Measurements from ENCODE around the gene MIR17HG. TPM values are rescaled to one million over a fixed set of nuclear protein-coding genes. Genes with fewer than 3 reads are reported as not detected.
A peak's percentile ranks its signal among the peaks of the same experiment; 100 is the strongest.

MIR17HG gene
- total RNA-seq, 2 experiments from 2014 or later, result 10.1 to 11.9 TPM

DNA sequence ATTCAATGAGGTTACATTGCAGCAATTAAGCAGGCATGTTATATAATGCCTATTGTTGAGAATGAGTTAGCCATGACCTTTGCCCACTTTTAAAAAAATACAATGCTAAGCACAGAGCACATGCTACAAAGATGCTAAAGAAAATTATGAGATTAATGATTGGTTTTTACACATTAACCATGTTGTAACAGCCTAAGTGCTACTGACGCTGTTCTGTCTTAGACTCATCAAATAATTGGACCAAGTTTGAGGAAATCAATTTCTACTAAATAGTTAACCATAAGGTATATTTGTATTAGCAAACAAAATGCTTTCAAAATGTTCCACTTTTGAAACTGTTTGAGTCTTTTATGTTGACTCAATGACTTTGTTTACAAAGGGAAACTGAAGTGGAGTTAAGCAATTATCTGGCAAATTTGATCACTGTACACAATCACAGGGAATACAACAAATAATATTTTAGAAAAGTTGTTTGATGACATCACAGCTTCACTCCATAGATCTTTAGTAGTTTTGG is 14.3 kb downstream of the MIR17HG start:
- H3K4me3 Mint-ChIP-seq, result no peak overlapping the region
- peaks cover 12% of the 10 kb centered on the region for H3K36me3 Mint-ChIP-seq
- H3K27me3 Mint-ChIP-seq, result no peaks in the 10 kb centered on the region
- DNase-seq (no peak), ATAC-seq (ENCODE audit: low read depth) (no peak)
- no peaks in the 10 kb centered on the region for H3K9me3 Mint-ChIP-seq
- H3K4me1 Mint-ChIP-seq, result peaks cover 6% of the 10 kb centered on the region
- H3K27ac Mint-ChIP-seq, result no peak overlapping the region
- POLR2A ChIA-PET, result no interaction called here

GRCh38 chr13:91362908-91363307 is 15.4 kb downstream of the MIR17HG start:
- Mint-ChIP-seq H3K27ac (no peak overlapping the region), H3K27me3 (no peaks in the 10 kb centered on the region), H3K4me3 (no peak overlapping the region), H3K4me1 (peaks cover 5% of the 10 kb centered on the region), H3K36me3 (peaks cover 9% of the 10 kb centered on the region), H3K9me3 (no peaks in the 10 kb centered on the region)
- DNase-seq, result no peak
- ATAC-seq (ENCODE audit: low read depth), result no peak
- POLR2A ChIA-PET, result no interaction called here

DNA sequence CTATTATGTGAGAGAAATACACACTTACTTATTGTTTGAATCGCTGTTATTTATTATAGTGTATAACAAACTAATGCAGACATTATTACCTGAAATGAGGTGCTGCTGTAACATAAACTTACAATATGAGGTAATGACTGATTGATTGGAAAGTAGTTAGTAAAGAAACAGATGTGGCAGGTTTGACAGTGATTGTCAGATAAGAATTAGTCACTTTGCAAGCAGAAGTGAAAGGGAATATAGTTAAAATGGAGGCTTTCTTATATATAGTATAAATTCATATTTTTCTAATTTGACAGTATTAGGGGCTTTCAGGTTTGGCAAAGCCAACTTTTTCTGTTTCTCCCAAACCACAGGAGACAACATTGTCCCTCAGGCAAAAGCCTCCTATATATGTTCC is 20.6 kb downstream of the MIR17HG start:
- H3K9me3 Mint-ChIP-seq, result no peaks in the 10 kb centered on the region
- POLR2A ChIA-PET, result no interaction called here
- no peak overlapping the region for H3K4me3 Mint-ChIP-seq
- H3K27ac Mint-ChIP-seq, result no peak overlapping the region
- ATAC-seq (ENCODE audit: low read depth) (no peak), DNase-seq (no peak)
- H3K27me3 Mint-ChIP-seq, result peaks cover 2% of the 10 kb centered on the region
- H3K4me1 Mint-ChIP-seq, result peaks cover 6% of the 10 kb centered on the region
- H3K36me3 Mint-ChIP-seq, result peaks cover 5% of the 10 kb centered on the region

- DNase-seq, result no peak
- ATAC-seq (ENCODE audit: low read depth), result no peak
- Mint-ChIP-seq H3K4me3 (no peak overlapping the region), H3K9me3 (no peaks in the 10 kb centered on the region), H3K4me1 (peaks cover 6% of the 10 kb centered on the region), H3K36me3 (peaks cover 5% of the 10 kb centered on the region), H3K27me3 (peaks cover 2% of the 10 kb centered on the region), H3K27ac (no peak overlapping the region)
- POLR2A ChIA-PET, result no interaction called here
Measured at GRCh38 chr13:91368676-91369440, 21.4 kb downstream of the MIR17HG start.

DNA sequence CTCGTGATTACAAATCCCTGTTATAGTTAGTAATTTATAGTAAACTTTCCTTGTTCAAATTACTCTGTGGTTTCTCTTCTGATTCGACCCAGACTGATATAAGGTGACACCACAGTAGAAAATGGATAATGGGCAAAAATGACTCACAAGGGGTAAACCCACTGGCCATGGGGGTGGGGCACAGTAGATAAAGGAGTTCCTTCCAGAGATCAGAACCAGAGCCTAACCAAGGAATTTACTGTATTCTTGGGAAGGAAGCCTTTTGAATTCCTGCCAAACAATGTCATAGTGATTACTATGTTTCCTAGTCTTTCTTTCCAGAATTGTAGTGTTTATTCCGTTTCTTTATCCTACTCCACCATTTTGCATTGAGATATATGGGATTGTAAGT is 21.9 kb downstream of the MIR17HG start:
- no peak for DNase-seq
- POLR2A ChIA-PET, result no interaction called here
- peaks cover 5% of the 10 kb centered on the region for H3K36me3 Mint-ChIP-seq
- H3K4me1 Mint-ChIP-seq, result peaks cover 6% of the 10 kb centered on the region
- no peak overlapping the region for H3K27ac Mint-ChIP-seq
- no peaks in the 10 kb centered on the region for H3K9me3 Mint-ChIP-seq
- peaks cover 6% of the 10 kb centered on the region for H3K27me3 Mint-ChIP-seq
- ATAC-seq (ENCODE audit: low read depth), result no peak
- H3K4me3 Mint-ChIP-seq, result no peak overlapping the region

- DNase-seq (no peak), ATAC-seq (ENCODE audit: low read depth) (no peak)
- peaks cover 12% of the 10 kb centered on the region for H3K4me1 Mint-ChIP-seq
- no peak overlapping the region for H3K27ac Mint-ChIP-seq
- peaks cover 6% of the 10 kb centered on the region for H3K27me3 Mint-ChIP-seq
- POLR2A ChIA-PET, result no interaction called here
- H3K9me3 Mint-ChIP-seq, result no peaks in the 10 kb centered on the region
- H3K4me3 Mint-ChIP-seq, result no peak overlapping the region
- peaks cover 3% of the 10 kb centered on the region for H3K36me3 Mint-ChIP-seq
Measured at GRCh38 chr13:91370501-91370900, 23.0 kb downstream of the MIR17HG start.

DNA sequence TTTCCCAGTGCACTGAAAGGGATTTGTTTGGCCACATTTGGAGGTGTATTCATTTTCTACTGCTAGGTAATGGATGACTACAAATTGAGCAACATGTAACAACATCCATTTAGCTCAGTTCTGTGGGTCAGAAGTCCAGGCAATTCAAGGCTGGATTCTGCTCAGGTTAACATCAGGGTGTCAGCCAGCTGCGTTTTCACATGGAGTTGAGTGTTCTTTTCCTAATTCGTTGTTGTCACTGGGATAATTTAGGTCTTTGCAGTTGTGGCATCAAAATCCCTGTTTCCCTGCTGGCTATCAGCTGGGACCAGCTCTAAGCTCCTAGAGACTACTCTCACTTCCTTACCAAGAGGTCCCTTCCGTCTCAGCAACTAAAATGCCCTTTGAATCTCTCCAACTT is 25.4 kb downstream of the MIR17HG start:
- no peak overlapping the region for H3K27ac Mint-ChIP-seq
- H3K4me3 Mint-ChIP-seq, result no peak overlapping the region
- peaks cover 9% of the 10 kb centered on the region for H3K27me3 Mint-ChIP-seq
- DNase-seq, result no peak
- H3K36me3 Mint-ChIP-seq, result no peaks in the 10 kb centered on the region
- ATAC-seq (ENCODE audit: low read depth), result no peak
- H3K4me1 Mint-ChIP-seq, result peaks cover 10% of the 10 kb centered on the region
- POLR2A ChIA-PET, result no interaction called here
- H3K9me3 Mint-ChIP-seq, result no peaks in the 10 kb centered on the region

DNA sequence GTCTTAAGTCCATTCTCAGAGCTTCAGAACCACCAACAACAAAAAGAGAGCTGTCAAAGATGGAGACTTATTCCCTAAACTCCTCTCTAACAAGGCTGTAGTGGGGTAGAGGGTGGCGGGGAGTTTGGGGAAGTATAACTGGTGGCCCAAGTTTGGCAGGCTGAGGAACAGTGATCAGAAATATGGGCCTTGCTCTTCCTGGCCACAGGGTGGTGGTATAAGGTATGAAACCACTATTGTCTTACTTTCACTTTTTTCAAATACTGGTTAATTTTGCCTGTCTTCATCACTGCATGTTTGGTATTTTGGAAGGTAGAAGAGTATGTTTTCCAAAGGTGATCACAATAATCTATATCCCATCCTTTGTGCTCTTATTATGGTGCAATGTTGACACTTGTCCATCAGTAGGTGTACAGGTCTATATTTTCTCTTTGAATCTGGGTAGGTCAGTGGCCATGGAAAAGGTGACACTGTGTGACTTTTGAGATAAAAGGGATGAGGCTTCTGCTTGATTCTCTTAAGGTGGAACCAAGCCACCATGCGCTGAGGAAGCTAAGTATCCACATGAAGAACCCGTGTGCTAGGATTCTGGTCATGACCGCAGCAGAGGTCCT is 27.7 kb downstream of the MIR17HG start:
- Mint-ChIP-seq H3K27me3 (peaks cover 16% of the 10 kb centered on the region), H3K9me3 (no peaks in the 10 kb centered on the region), H3K4me3 (peak overlapping the region; percentile 28), H3K27ac (no peak overlapping the region), H3K4me1 (peaks cover 6% of the 10 kb centered on the region), H3K36me3 (no peaks in the 10 kb centered on the region)
- peak; percentile 76 for ATAC-seq (ENCODE audit: low read depth)
- POLR2A ChIA-PET, result no interaction called here
- no peak for DNase-seq

DNA sequence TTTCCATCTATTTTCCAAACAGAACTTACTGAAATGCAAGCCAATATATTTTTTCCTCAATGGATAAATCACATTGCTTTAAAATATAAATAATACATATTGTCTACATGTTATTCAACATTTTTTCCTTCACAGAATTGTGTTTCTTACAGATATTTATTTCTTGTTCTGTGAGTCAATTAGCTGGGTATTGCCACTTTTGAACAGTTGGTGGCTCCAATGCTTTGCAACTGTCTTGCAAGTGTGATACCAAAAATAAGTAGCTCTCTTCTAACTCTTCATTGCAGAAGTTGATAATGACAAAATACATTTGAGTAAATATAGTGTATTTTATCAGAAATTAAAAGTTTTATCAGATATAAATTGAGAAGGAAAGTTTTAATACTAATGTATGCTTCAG is 33.9 kb downstream of the MIR17HG start:
- Mint-ChIP-seq H3K27me3 (peaks cover 22% of the 10 kb centered on the region), H3K4me3 (no peak overlapping the region), H3K4me1 (no peaks in the 10 kb centered on the region), H3K27ac (no peak overlapping the region), H3K36me3 (no peaks in the 10 kb centered on the region), H3K9me3 (no peaks in the 10 kb centered on the region)
- POLR2A ChIA-PET, result no interaction called here
- ATAC-seq (ENCODE audit: low read depth) (no peak), DNase-seq (no peak)

DNA sequence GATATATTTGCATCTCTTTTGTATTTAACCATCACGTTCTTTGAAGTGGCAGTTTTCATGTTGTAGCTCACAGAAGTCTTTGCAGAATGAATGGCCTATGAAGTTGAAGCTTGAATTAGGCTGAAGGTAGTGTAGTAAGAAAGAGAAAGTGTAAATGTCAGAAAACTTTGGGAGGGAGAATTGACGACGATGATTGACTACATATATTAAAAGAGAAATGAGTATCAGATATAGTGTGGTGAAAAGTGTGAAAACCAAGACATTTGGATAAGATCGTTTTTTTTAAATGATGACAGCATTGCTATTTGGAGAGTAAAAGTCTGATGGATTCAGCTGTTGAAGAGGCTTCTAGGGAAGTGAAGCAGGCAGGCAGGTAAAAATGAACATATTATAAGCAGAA is 36.3 kb downstream of the MIR17HG start:
- POLR2A ChIA-PET, result no interaction called here
- Mint-ChIP-seq H3K27ac (no peak overlapping the region), H3K4me1 (no peaks in the 10 kb centered on the region), H3K4me3 (no peak overlapping the region), H3K27me3 (peaks cover 35% of the 10 kb centered on the region), H3K9me3 (no peaks in the 10 kb centered on the region), H3K36me3 (no peaks in the 10 kb centered on the region)
- ATAC-seq (ENCODE audit: low read depth) (no peak), DNase-seq (no peak)

DNA sequence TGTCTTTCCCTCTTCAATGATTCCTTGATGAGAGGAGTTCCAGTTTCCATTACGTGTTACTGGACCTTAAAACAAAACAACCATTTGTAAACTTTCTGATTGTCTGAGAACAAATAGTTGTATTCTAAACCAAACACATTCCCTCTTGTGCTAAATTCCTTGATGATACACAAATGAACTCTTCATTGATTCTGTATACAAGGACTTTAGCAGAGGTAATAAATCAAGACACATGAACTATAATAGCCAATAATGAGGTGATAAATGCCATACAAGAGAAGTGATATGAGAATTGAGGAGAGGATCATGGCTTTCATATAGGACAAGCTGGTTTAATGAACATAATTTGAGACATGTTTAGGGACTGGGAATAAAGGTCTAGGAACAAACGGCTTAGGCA is 37.4 kb downstream of the MIR17HG start:
- H3K27me3 Mint-ChIP-seq, result peaks cover 37% of the 10 kb centered on the region
- no peak for ATAC-seq (ENCODE audit: low read depth)
- H3K36me3 Mint-ChIP-seq, result no peaks in the 10 kb centered on the region
- no peaks in the 10 kb centered on the region for H3K4me1 Mint-ChIP-seq
- POLR2A ChIA-PET, result no interaction called here
- H3K27ac Mint-ChIP-seq, result no peak overlapping the region
- H3K9me3 Mint-ChIP-seq, result no peaks in the 10 kb centered on the region
- H3K4me3 Mint-ChIP-seq, result no peak overlapping the region
- no peak for DNase-seq

DNA sequence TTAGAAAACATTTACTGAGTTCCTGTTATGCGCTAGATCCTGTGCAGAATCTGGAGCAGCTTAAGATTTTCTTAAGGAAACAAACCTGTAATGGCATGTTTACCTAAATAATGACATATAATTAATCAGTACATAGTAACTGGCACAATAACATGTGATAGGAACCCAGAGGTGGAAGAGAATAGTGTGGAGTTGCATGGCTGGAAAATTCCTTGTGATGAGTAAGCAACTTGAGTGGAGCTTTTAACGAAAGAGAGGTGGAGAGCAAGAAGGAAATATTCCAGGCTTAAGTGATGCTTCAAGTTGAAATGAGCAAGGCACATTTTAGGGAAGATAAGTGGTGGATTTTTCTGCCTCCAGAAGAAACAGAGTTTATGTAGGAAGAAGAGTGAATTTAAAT is 41.7 kb downstream of the MIR17HG start:
- Mint-ChIP-seq H3K36me3 (no peaks in the 10 kb centered on the region), H3K27me3 (peaks cover 34% of the 10 kb centered on the region), H3K4me1 (no peaks in the 10 kb centered on the region), H3K9me3 (no peaks in the 10 kb centered on the region), H3K4me3 (no peak overlapping the region), H3K27ac (no peak overlapping the region)
- no peak for ATAC-seq (ENCODE audit: low read depth)
- POLR2A ChIA-PET, result no interaction called here
- DNase-seq, result no peak

DNA sequence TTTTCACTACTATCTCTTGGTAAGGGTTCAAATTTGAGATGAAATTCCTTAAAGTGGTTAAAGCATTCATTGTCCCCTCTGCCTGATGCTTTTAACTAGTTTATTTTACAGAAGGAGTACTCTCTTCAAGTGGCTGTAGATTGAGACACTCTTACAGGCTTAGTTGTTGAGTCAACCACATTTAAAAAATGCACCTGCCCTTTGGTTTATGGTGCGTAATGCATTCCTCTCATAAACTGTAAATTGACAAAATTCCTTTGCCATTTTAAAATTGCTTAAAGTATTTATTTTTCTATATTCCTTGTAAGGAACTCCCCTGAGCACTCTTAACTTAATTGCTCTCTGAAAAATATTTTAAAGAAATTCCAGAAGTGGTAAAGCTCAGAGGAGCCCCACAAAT is 50.1 kb downstream of the MIR17HG start:
- Mint-ChIP-seq H3K36me3 (no peaks in the 10 kb centered on the region), H3K27me3 (peaks cover 84% of the 10 kb centered on the region)
- POLR2A ChIA-PET, result no interaction called here

GRCh38 chr13:91398413-91399188 is 51.1 kb downstream of the MIR17HG start, which contains the start of gene GPC5:
Gene GPC5, plus strand, starts transcription at chr13:91398621.
- Mint-ChIP-seq H3K4me3 (peak within 1 kb of the TSS; percentile 73), H3K36me3 (no peaks in the 10 kb centered on the region), H3K4me1 (peaks cover 6% of the 10 kb centered on the region), H3K27ac (no peak within 1 kb of the TSS), H3K9me3 (no peaks in the 10 kb centered on the region), H3K27me3 (peaks cover 94% of the 10 kb centered on the region)
- DNase-seq, result peak; percentile 88
- peak; percentile 98 for ATAC-seq (ENCODE audit: low read depth)
- POLR2A ChIA-PET, result no interaction called here

More for the DNA sequence above, 50.1 kb downstream of the MIR17HG start:
- DNase-seq (no peak), ATAC-seq (ENCODE audit: low read depth) (no peak)
- Mint-ChIP-seq H3K27ac (no peak overlapping the region), H3K9me3 (no peaks in the 10 kb centered on the region), H3K4me3 (no peak overlapping the region), H3K4me1 (peaks cover 6% of the 10 kb centered on the region)
